DOHH2 (cell line): ENCODE results near the gene IFT20.

Source experiments
- H3F3A ChIP-seq: fragments of 200-600 bp; sonication (generic), shearing (Covaris generic); 2 replicates; pipeline ENCODE4 v1.6.0; 2016; ENCODE audit warnings: antibody characterized with exemption, mild to moderate bottlenecking; ENCODE audit not compliant: control insufficient read depth, insufficient read depth
- H3K27ac ChIP-seq: fragments of 200-600 bp; sonication (generic); 2 replicates; pipeline ENCODE4 v1.5.1; 2014; ENCODE audit warnings: low read depth, mild to moderate bottlenecking, low read length, moderate library complexity
- H3K27me3 ChIP-seq: fragments of 200-600 bp; sonication (generic); 2 replicates; pipeline ENCODE4 v1.6.1; 2014; ENCODE audit warnings: mild to moderate bottlenecking, low read length, mixed read lengths; ENCODE audit not compliant: control insufficient read depth
- H3K36me3 ChIP-seq: fragments of 200-600 bp; sonication (generic); 2 replicates; pipeline ENCODE4 v1.6.1; 2014; ENCODE audit warnings: mild to moderate bottlenecking, low read length, moderate library complexity, mixed read lengths; ENCODE audit not compliant: control insufficient read depth
- H3K4me1 ChIP-seq: fragments of 200-600 bp; sonication (generic); 2 replicates; pipeline ENCODE4 v1.6.1; 2014; ENCODE audit warnings: mild to moderate bottlenecking, low read length, mixed read lengths; ENCODE audit not compliant: control insufficient read depth
- H3K4me2 ChIP-seq: fragments of 200-600 bp; sonication (generic); 2 replicates; pipeline ENCODE4 v1.6.0; 2014; ENCODE audit warnings: mild to moderate bottlenecking, low read length, moderate library complexity
- H3K4me3 ChIP-seq: fragments of 200-600 bp; sonication (generic); 2 replicates; pipeline ENCODE4 v1.5.1; 2014; ENCODE audit warnings: mild to moderate bottlenecking, low read length, mixed read lengths
- H3K79me2 ChIP-seq: fragments of 200-600 bp; sonication (generic); 2 replicates; pipeline ENCODE4 v1.6.1; 2014; ENCODE audit warnings: mild to moderate bottlenecking, low read length, mixed read lengths; ENCODE audit not compliant: control insufficient read depth
- H3K9me2 ChIP-seq: fragments of 200-600 bp; sonication (generic); replicated peaks from 2 replicates; pipeline ENCODE4 v1.6.1; 2014; ENCODE audit warnings: mild to moderate bottlenecking, low read length, mixed read lengths; ENCODE audit not compliant: control insufficient read depth
- H3K9me3 ChIP-seq: fragments of 200-600 bp; sonication (generic); 2 replicates; pipeline ENCODE4 v1.6.1; 2014; ENCODE audit warnings: antibody characterized with exemption, low read length, mixed read lengths; ENCODE audit not compliant: control insufficient read depth, insufficient read depth
- H4K20me1 ChIP-seq: fragments of 200-600 bp; sonication (generic); 2 replicates; pipeline ENCODE4 v1.6.0; 2014; ENCODE audit warnings: low read depth, mild to moderate bottlenecking, antibody characterized with exemption, low read length, moderate library complexity; ENCODE audit not compliant: control insufficient read depth, insufficient read depth
- EZH2phosphoT487 ChIP-seq: fragments of 200-600 bp; sonication (generic); IDR thresholded peaks from 2 replicates; pipeline ENCODE4 v1.6.1; 2017; ENCODE audit warnings: borderline replicate concordance, mild to moderate bottlenecking, antibody characterized with exemption, low read length, moderate library complexity, mixed read lengths
- TF ChIP-seq, protein P1 (sequence below): fragments of 200-600 bp; sonication (generic); IDR thresholded peaks from one replicate; pipeline ENCODE4 v1.5.1; 2014; ENCODE audit warnings: antibody characterized with exemption, mild to moderate bottlenecking, low read depth, low read length; ENCODE audit not compliant: poor library complexity, severe bottlenecking

IFT20 gene

DNA sequence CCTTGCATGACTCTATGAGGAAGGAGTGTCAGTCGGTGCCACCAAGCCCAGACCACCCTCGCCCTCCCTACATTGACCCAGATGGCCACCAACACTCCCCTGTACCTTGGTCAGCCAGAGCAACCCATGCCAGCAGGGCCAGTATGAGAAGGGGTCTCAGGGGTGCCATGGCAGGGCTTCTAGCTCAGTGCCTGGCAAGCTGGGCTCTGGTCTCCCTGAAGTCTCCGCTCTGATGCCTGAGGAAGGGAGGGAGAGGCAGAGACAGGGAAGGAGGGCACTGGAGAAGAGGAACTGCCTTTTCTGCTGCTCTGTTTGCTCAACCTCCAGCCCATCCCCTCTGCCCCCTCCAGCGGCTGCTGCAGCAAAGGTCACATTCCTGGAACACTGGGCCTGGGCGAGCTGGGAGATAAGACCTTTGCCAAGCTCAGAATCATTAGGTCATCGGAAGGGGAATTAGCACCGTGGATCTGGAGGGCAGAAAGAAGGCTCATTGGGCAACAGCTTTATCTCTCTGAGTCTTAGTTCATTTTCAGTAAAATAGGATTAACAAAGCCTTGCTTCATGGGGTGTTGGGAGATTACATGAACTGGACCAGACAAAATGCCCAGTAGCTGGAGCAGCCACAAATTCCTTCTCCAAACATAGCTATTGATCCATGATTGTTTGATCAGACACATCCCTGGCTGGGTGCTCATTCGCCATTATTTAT is 34.9 kb upstream of the IFT20 start, which contains the start of gene VTN:
Gene VTN, minus strand, starts transcription at position 273 of the 709 bp plus-strand sequence. Its CDS starts 104 bp downstream, at position 169.
- Histone ChIP-seq H3K4me2 (peak within 1 kb of the TSS; percentile 75), H3K9me2 (no peaks in the 10 kb centered on the region), H3F3A (peaks cover 9% of the 10 kb centered on the region), H3K36me3 (no peaks in the 10 kb centered on the region), H3K79me2 (peaks cover 15% of the 10 kb centered on the region), H3K9me3 (no peaks in the 10 kb centered on the region), H4K20me1 (no peaks in the 10 kb centered on the region), H3K4me3 (peak within 1 kb of the TSS; percentile 92), H3K4me1 (peaks cover 19% of the 10 kb centered on the region), H3K27ac (no peak within 1 kb of the TSS), H3K27me3 (no peaks in the 10 kb centered on the region)
- TF ChIP-seq, protein P1, sequence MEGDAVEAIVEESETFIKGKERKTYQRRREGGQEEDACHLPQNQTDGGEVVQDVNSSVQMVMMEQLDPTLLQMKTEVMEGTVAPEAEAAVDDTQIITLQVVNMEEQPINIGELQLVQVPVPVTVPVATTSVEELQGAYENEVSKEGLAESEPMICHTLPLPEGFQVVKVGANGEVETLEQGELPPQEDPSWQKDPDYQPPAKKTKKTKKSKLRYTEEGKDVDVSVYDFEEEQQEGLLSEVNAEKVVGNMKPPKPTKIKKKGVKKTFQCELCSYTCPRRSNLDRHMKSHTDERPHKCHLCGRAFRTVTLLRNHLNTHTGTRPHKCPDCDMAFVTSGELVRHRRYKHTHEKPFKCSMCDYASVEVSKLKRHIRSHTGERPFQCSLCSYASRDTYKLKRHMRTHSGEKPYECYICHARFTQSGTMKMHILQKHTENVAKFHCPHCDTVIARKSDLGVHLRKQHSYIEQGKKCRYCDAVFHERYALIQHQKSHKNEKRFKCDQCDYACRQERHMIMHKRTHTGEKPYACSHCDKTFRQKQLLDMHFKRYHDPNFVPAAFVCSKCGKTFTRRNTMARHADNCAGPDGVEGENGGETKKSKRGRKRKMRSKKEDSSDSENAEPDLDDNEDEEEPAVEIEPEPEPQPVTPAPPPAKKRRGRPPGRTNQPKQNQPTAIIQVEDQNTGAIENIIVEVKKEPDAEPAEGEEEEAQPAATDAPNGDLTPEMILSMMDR = no peak
- no peak for TF ChIP-seq EZH2phosphoT487

GRCh38 chr17:28369684-28370034 is 34.4 kb upstream of the IFT20 start:
- Histone ChIP-seq H3K4me2 (no peak overlapping the region), H3K4me3 (no peak overlapping the region), H3K9me2 (no peaks in the 10 kb centered on the region), H3K27ac (no peak overlapping the region), H3K4me1 (peaks cover 19% of the 10 kb centered on the region), H3K79me2 (peaks cover 15% of the 10 kb centered on the region), H3K36me3 (no peaks in the 10 kb centered on the region), H3K9me3 (no peaks in the 10 kb centered on the region), H4K20me1 (no peaks in the 10 kb centered on the region), H3K27me3 (no peaks in the 10 kb centered on the region), H3F3A (peaks cover 9% of the 10 kb centered on the region)
- no peak for TF ChIP-seq EZH2phosphoT487
- TF ChIP-seq, protein P1 = no peak

DNA sequence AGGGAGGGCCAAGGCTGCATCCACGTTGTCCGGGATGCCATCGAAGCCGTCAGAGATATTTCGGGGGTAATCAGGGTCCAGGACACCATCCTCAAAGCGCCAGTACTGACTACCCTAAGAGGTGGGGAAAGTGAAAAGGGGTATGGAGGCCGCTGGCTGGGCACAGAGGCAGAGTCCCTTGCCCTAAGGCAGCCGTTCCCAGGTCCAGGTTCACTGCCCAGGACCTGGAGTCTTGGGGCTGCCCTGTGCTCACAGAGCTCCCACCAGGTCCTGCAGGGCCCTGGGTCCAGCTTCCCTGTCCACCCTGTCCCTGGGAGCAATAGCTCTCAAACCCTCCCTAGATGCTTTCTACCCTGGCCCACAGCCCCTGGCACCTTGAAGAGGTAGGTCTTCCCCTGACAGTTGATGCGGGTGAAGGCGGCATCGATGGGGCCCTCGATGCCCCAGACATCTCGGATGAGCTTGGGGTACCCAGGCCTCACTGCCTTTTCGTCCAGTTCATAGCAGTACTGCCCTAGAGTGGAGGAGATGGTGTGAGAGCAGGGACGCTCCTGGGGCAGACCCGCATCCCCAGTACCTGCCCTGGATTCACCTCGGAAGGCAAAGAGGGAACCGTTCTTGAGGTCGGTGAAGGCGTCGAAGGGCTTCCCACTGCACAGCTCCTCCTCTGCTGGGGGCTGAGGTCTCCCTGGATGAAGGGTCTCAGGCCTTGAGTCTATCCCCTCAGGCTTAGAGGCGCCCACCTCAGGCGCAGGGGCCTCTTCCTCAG is 33.8 kb upstream of the IFT20 start:
- no peaks in the 10 kb centered on the region for H3K27me3 ChIP-seq
- H3K9me3 ChIP-seq = no peaks in the 10 kb centered on the region
- H3F3A ChIP-seq = peaks cover 9% of the 10 kb centered on the region
- H4K20me1 ChIP-seq = no peaks in the 10 kb centered on the region
- peaks cover 15% of the 10 kb centered on the region for H3K79me2 ChIP-seq
- no peak overlapping the region for H3K27ac ChIP-seq
- H3K36me3 ChIP-seq = no peaks in the 10 kb centered on the region; the same call in 1 of the 2 replicates
- no peak overlapping the region for H3K4me3 ChIP-seq
- H3K4me1 ChIP-seq = peaks cover 19% of the 10 kb centered on the region
- TF ChIP-seq, protein P1 = no peak
- TF ChIP-seq EZH2phosphoT487 = no peak
- H3K4me2 ChIP-seq = no peak overlapping the region
- H3K9me2 ChIP-seq = no peaks in the 10 kb centered on the region
